Colonic mucosa (tissue), 4 donors: ENCODE data around the gene RNF11. TPM values are rescaled to one million over a fixed set of nuclear protein-coding genes. Genes with fewer than 3 reads are reported as not detected.

Experiments
- DNase-seq: peaks from one replicate; pipeline ENCODE4 v3.0.0-alpha.2; 2020
- H3K27ac ChIP-seq: fragments of 200-600 bp; one replicate; pipeline ENCODE4 v1.8.0; 2021
- H3K27me3 ChIP-seq: fragments of 200-600 bp; one replicate; pipeline ENCODE4 v1.8.0; 2021
- H3K36me3 ChIP-seq: fragments of 200-600 bp; one replicate; pipeline ENCODE4 v1.8.0; 2021
- H3K4me1 ChIP-seq: fragments of 200-600 bp; one replicate; pipeline ENCODE4 v1.8.0; 2021; ENCODE audit warnings: mild to moderate bottlenecking
- H3K4me3 ChIP-seq: fragments of 200-600 bp; one replicate; pipeline ENCODE4 v1.8.0; 2021
- H3K9ac ChIP-seq, 2 donors: one replicate each; pipeline ENCODE4 v1.7.0; 2013; ENCODE audit warnings: control low read depth in 2 of 2, low read depth in 2 of 2, low read length in 2 of 2
- H3K9me3 ChIP-seq: fragments of 200-600 bp; one replicate; pipeline ENCODE4 v1.8.0; 2021
- intact Hi-C: fragments of 100-400 bp; cut with DNase I; formaldehyde crosslinking; loops from one replicate; pipeline ENCODE4 v1.14.1; 2022
- total RNA-seq, 2 donors: library from RNA; stranded (reverse); fragmentation: NEBNext Ultra II Directional in 1 of 2; extraction: Animal tissue kit (Norgen Biotek cat#: 25700) in 1 of 2; gene quantifications; one replicate each; pipeline ENCODE4 v1.2.1, GENCODE V29; 2021
- TF ChIP-seq, protein P1 (sequence below): fragments of 200-600 bp; IDR thresholded peaks from one replicate; pipeline ENCODE4 v1.8.0; 2022; ENCODE audit warnings: antibody characterized with exemption, mild to moderate bottlenecking
- donor health status: healthy.
- donor health status: DM: no; HTN: no; CAD: no.
- donor health status: DM: no; HTN: no; CAD: no.

RNF11 gene
- total RNA-seq, 2 donors from 2014 or later = 46.8 to 104 TPM

DNA sequence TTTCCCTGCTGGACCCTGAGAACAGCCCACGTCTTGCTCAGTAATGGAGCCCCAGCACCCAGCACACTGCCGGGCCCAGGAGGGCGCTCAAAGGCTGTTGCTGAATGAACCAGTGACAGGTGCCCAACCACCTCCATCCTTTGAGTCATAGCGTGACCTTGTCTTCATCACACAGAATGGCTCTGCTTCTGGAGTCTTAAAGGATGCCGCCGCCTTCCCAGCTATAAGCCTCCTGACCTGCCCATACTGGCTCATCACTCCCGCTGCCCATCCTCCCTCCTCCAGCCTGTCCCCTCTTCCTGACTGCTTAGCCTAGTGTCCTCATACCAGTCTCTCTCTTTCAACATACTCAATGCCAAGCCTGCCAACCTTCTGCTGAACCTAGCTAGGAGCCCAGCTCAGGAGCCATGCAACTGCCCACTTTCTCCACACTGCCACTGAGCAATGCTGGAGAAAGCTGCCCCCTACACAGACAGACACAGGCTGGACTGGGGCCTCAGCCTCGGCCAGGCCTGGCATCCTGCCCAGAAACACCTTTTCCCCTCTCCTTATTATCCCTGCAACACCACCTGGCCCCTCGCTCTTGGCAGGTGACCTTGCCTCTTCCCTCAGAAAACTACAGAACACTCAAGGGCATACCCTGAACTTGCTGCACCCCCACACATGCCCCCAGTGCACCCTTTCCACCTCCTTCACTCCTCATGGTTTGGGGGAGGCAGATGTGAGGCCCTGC lies 80.2 kb downstream of the RNF11 start:
- no peak for DNase-seq
- Histone ChIP-seq H3K4me3 (no peak overlapping the region), H3K36me3 (no peaks in the 10 kb centered on the region), H3K9me3 (no peaks in the 10 kb centered on the region), H3K27me3 (no peaks in the 10 kb centered on the region), H3K27ac (no peak overlapping the region), H3K4me1 (peaks cover 18% of the 10 kb centered on the region), H3K9ac (peak overlapping the region in 1 of 2 donors; percentile 15)
- intact Hi-C loops = no loop called here
- TF ChIP-seq, protein P1, sequence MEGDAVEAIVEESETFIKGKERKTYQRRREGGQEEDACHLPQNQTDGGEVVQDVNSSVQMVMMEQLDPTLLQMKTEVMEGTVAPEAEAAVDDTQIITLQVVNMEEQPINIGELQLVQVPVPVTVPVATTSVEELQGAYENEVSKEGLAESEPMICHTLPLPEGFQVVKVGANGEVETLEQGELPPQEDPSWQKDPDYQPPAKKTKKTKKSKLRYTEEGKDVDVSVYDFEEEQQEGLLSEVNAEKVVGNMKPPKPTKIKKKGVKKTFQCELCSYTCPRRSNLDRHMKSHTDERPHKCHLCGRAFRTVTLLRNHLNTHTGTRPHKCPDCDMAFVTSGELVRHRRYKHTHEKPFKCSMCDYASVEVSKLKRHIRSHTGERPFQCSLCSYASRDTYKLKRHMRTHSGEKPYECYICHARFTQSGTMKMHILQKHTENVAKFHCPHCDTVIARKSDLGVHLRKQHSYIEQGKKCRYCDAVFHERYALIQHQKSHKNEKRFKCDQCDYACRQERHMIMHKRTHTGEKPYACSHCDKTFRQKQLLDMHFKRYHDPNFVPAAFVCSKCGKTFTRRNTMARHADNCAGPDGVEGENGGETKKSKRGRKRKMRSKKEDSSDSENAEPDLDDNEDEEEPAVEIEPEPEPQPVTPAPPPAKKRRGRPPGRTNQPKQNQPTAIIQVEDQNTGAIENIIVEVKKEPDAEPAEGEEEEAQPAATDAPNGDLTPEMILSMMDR = no peak

DNA sequence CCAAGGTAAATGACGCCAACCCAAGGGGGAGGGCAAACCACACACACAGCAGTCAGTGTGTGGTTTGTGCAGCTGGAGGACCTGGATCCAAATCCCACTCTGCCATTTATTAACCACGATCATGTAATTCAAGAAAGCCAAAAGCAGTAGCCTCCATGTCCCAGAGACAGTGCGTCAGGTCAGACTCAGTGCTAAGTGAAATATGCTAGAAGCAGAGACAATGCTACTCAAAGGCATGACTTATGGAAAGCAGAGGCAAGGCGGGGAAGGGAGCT lies 80.7 kb downstream of the RNF11 start:
- TF ChIP-seq, protein P1 = no peak
- no peak overlapping the region for H3K27ac ChIP-seq
- H3K4me3 ChIP-seq = no peak overlapping the region
- peaks cover 23% of the 10 kb centered on the region for H3K4me1 ChIP-seq
- DNase-seq = no peak
- no peaks in the 10 kb centered on the region for H3K36me3 ChIP-seq
- H3K27me3 ChIP-seq = no peaks in the 10 kb centered on the region
- peak overlapping the region in 1 of 2 donors; percentile 15 for H3K9ac ChIP-seq
- no peaks in the 10 kb centered on the region for H3K9me3 ChIP-seq
- intact Hi-C loops = no loop called here

DNA sequence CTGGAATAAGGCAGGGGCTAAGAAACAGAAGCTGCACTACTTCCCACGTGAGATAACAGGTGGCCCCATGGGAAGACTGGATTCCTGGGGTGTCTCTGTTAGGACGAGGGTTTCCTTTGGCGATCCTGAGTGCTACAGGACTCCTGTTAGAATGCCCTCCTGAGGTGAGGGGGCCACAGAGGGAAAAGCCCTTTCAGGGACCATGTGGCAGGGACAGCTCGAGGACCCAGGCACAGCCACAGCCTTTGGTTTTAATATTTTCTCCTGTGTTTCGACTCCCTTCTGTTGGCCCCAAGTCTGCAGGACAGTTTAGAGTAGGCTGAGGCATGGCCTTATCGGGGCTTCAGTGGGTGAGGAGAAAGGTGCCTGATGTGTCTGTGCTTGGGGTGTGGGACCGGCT lies 81.7 kb downstream of the RNF11 start:
- intact Hi-C loops = no loop called here
- no peak for DNase-seq

DNA sequence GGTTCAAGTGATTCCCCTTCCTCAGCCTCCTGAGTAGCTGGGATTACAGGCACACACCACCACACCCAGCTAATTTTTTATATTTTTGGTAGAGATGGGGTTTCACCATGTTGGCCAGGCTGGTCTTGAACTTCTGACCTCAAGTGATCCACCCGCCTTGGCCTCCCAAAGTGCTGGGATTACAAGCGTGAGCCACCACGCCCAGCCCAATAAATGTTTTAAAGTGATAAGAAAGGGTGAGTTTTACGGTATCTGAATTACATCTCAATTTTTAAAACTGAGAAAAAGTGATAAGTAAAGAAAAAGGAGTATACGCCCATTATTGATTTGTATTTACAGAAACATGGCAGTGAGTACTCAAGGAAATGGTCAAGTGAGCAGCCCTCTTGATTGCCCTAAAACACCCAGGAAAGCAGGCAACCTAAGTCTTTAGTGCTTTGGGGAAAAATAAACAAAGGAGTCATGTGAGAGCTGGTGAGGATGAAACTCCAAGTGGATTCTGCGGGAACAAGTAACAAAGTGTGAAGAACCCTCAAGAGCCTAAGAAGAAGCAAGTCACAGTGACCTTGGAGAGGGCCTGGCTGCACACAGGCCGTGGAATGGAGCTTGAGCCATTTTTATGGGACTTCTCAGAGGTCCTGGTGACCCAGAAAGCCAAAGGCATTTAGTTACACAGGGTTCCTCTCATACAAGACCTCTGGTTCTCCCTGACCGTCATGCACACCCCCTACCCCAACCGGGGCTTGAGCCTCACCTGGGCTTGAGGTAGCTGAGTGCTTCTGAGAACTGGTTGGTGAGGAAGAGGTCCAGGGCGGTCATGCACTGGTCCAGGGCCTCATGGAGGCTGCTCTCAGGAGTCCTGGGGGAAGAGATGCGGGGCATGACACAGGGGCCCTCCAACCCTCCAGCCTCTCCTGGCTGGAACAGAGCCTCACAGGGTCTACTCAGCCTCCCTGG lies 85.2 kb downstream of the RNF11 start:
- peak overlapping the region; percentile 47 for H3K27ac ChIP-seq
- peak overlapping the region in 1 of 2 donors; percentile 16 for H3K9ac ChIP-seq
- no peaks in the 10 kb centered on the region for H3K36me3 ChIP-seq
- TF ChIP-seq, protein P1 = no peak
- no peaks in the 10 kb centered on the region for H3K27me3 ChIP-seq
- intact Hi-C loops = no loop called here
- no peaks in the 10 kb centered on the region for H3K9me3 ChIP-seq
- no peak overlapping the region for H3K4me3 ChIP-seq
- peaks cover 7% of the 10 kb centered on the region for H3K4me1 ChIP-seq
- DNase-seq = peak; percentile 55

More for the DNA sequence above, 81.7 kb downstream of the RNF11 start:
- Histone ChIP-seq H3K9me3 (no peaks in the 10 kb centered on the region), H3K27me3 (no peaks in the 10 kb centered on the region), H3K4me3 (no peak overlapping the region), H3K36me3 (no peaks in the 10 kb centered on the region), H3K4me1 (peaks cover 24% of the 10 kb centered on the region), H3K27ac (no peak overlapping the region), H3K9ac (no peak overlapping the region)
- TF ChIP-seq, protein P1 = no peak

DNA sequence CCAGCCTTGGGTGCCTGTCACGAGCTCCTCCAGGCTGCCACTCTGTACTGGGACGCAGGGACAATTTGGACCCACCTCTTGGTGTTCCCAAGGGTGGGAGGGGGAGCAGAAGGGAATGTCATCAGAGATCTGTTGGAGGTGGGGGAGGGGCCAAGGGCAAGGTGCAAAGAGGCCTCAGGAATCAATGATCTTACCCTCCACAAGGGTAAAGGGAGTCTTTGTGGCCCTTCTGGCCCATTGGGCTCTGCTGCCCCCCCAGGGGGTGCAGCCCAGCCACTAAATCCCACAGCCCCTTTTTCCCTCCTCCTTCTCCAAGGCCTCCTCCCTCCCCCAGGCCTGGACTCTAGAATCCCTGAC lies 85.8 kb downstream of the RNF11 start:
- Histone ChIP-seq H3K36me3 (no peaks in the 10 kb centered on the region), H3K9me3 (no peaks in the 10 kb centered on the region), H3K27ac (peak overlapping the region; percentile 47), H3K4me3 (no peak overlapping the region), H3K9ac (peak overlapping the region in 1 of 2 donors; percentile 16), H3K27me3 (no peaks in the 10 kb centered on the region), H3K4me1 (peaks cover 7% of the 10 kb centered on the region)
- TF ChIP-seq, protein P1 = no peak
- intact Hi-C loops = no loop called here
- DNase-seq = no peak
